Esophagus squamous epithelium (tissue), 5 donors: ENCODE measurements around the gene ACD. TPM values are rescaled to one million over a fixed set of nuclear protein-coding genes. Genes with fewer than 3 reads are reported as not detected.

Experiments
- DNase-seq: peaks from one replicate; lab custom pipeline; 2025; lab: John Stamatoyannopoulos, UW
- H3K27ac ChIP-seq, 4 donors: fragments of 200-600 bp; sonication (generic); one replicate each; pipeline ENCODE4 v1.5.1; 2016 to 2019; ENCODE audit warnings: mild to moderate bottlenecking in 1 of 4
- H3K27me3 ChIP-seq, 4 donors: fragments of 200-600 bp; sonication (generic); 1 replicate in 3 of 4; 2 replicates in 1 of 4; pipeline versions ENCODE4 v1.5.1 to v1.6.0; 2017 to 2021; ENCODE audit warnings: antibody characterized with exemption in 1 of 4
- H3K36me3 ChIP-seq, 3 donors: fragments of 200-600 bp; sonication (generic); one replicate each; pipeline ENCODE4 v1.5.1; 2016 to 2019
- H3K4me1 ChIP-seq, 3 donors: fragments of 200-600 bp; sonication (generic); one replicate each; pipeline ENCODE4 v1.5.1; 2017 to 2019
- H3K4me3 ChIP-seq, 4 donors: fragments of 200-600 bp; sonication (generic); 1 replicate in 3 of 4; 2 replicates in 1 of 4; pipeline ENCODE4 v1.5.1; 2016 to 2019; ENCODE audit warnings: mild to moderate bottlenecking in 2 of 4, moderate library complexity in 1 of 4
- H3K9me3 ChIP-seq, 3 donors: fragments of 200-600 bp; sonication (generic); one replicate each; pipeline ENCODE4 v1.5.1; 2016 to 2019
- CTCF ChIP-seq, 6 experiments: fragments of 450-650 bp in 4 of 6; fragments of 200-600 bp in 2 of 6; sonication (generic) in 2 of 6; IDR thresholded peaks; one replicate each; pipeline ENCODE4 v1.5.1; 2016 to 2019; ENCODE audit warnings: antibody characterized with exemption in 6 of 6, mild to moderate bottlenecking in 4 of 6, moderate library complexity in 4 of 6
- POLR2A ChIP-seq, 4 donors: fragments of 450-650 bp; IDR thresholded peaks; one replicate each; pipeline ENCODE4 v1.6.1; 2017; ENCODE audit warnings: antibody characterized with exemption in 4 of 4, mild to moderate bottlenecking in 4 of 4, moderate library complexity in 3 of 4
- WGBS, 2 donors: methylation state at CpG; one replicate each; pipeline ENCODE4 v1.1.5; 2018; 5-methylcytosine and 5-hydroxymethylcytosine counted together
- intact Hi-C: fragments of 100-400 bp; cut with DNase I; formaldehyde crosslinking; loops from one replicate; pipeline ENCODE4 v1.15.0; 2022
- total RNA-seq, 4 donors: library from RNA; depleted of rRNA; stranded (reverse); fragments of >200 nt; gene quantifications; one replicate each; pipeline ENCODE4 v1.1.0, GENCODE V29; 2016
- donor health status: DM: yes; HTN: yes; CAD: no.

The ACD gene
- total RNA-seq, 4 donors from 2014 or later, result 5.7 to 18.7 (median 8.8) TPM

- intact Hi-C loops, result no loop called here
- TF ChIP-seq POLR2A (IDR thresholded peaks at IDR 0.05), result no peak
- TF ChIP-seq CTCF (IDR thresholded peaks at IDR 0.05), result no peak
- 90 to 95% methylated on average over 2 to 3 of the region's 9 CpGs for WGBS, 2 donors
- H3K36me3 ChIP-seq, result peaks cover 6 to 27% (median 7%) of the 10 kb centered on the region in 3 donors
- H3K4me1 ChIP-seq, result peaks cover 23 to 44% (median 34%) of the 10 kb centered on the region in 3 donors
- no peaks in the 10 kb centered on the region for H3K9me3 ChIP-seq
- DNase-seq, result no peak
- H3K27ac ChIP-seq, result no peak overlapping the region
- no peak overlapping the region for H3K4me3 ChIP-seq
- peaks cover 11 to 42% (median 18%) of the 10 kb centered on the region in 4 donors for H3K27me3 ChIP-seq
These were observed 3.6 kb downstream of the ACD start for GRCh38 chr16:67656344-67657016.

- TF ChIP-seq CTCF (IDR thresholded peaks at IDR 0.05) (no peak), POLR2A (IDR thresholded peaks at IDR 0.05) (no peak)
- Histone ChIP-seq H3K27ac (no peak overlapping the region), H3K4me1 (peaks cover 18 to 38% (median 28%) of the 10 kb centered on the region in 3 donors), H3K9me3 (no peaks in the 10 kb centered on the region), H3K4me3 (no peak overlapping the region), H3K27me3 (peaks cover 11 to 53% (median 18%) of the 10 kb centered on the region in 4 donors), H3K36me3 (peaks cover 6 to 27% (median 7%) of the 10 kb centered on the region in 3 donors)
- intact Hi-C loops, result no loop called here
- DNase-seq, result no peak
- WGBS, 2 donors, result 60 to 74% methylated on average over 3 to 4 of the region's 4 CpGs
These were observed 4.7 kb downstream of the ACD start for GRCh38 chr16:67655363-67655762.

GRCh38 chr16:67654403-67654911 lies 5.6 kb downstream of the ACD start:
- TF ChIP-seq POLR2A (IDR thresholded peaks at IDR 0.05) (no peak), CTCF (IDR thresholded peaks at IDR 0.05) (no peak)
- H3K27me3 ChIP-seq, result peaks cover 11 to 62% (median 19%) of the 10 kb centered on the region in 4 donors
- no peak overlapping the region for H3K27ac ChIP-seq
- 50% methylated on average over 15 of the region's 30 CpGs; no CpG with 5 or more reads in 1 of the 2 donors for WGBS, 2 donors
- DNase-seq, result no peak
- intact Hi-C loops, result no loop called here
- peaks cover 6 to 27% (median 7%) of the 10 kb centered on the region in 3 donors for H3K36me3 ChIP-seq
- H3K9me3 ChIP-seq, result no peaks in the 10 kb centered on the region
- H3K4me1 ChIP-seq, result peaks cover 17 to 37% (median 23%) of the 10 kb centered on the region in 3 donors
- H3K4me3 ChIP-seq, result no peak overlapping the region

GRCh38 chr16:67653789-67654402 lies 6.2 kb downstream of the ACD start:
- peaks cover 17 to 68% (median 24%) of the 10 kb centered on the region in 4 donors for H3K27me3 ChIP-seq
- no peak for TF ChIP-seq POLR2A (IDR thresholded peaks at IDR 0.05)
- no peak for TF ChIP-seq CTCF (IDR thresholded peaks at IDR 0.05)
- peaks cover 6 to 27% (median 7%) of the 10 kb centered on the region in 3 donors for H3K36me3 ChIP-seq
- no peak overlapping the region for H3K27ac ChIP-seq
- no peak for DNase-seq
- 24% methylated on average over 11 of the region's 25 CpGs; no CpG with 5 or more reads in 1 of the 2 donors for WGBS, 2 donors
- peaks cover 12 to 37% (median 18%) of the 10 kb centered on the region in 3 donors for H3K4me1 ChIP-seq
- H3K9me3 ChIP-seq, result no peaks in the 10 kb centered on the region
- peak overlapping the region in 2 of 4 donors; percentile 40 to 59 for H3K4me3 ChIP-seq
- intact Hi-C loops, result no loop called here
